Gastrocnemius medialis (tissue), 4 donors: ENCODE results near the gene CHRM2.

ENCODE experiments used
- CTCF ChIP-seq, 5 experiments: fragments of 450-650 bp in 3 of 5; fragments of 200-600 bp in 2 of 5; sonication (generic) in 2 of 5; IDR thresholded peaks in 4 of 5; conservative IDR thresholded peaks in 1 of 5; 1 replicate in 4 of 5; 2 replicates in 1 of 5; pipeline ENCODE4 v1.5.1; 2016 to 2019; ENCODE audit warnings: antibody characterized with exemption in 5 of 5, mild to moderate bottlenecking in 3 of 5, moderate library complexity in 3 of 5
- POLR2A ChIP-seq, 2 donors: fragments of 450-650 bp; IDR thresholded peaks; one replicate each; pipeline ENCODE4 v1.6.1; 2017; ENCODE audit warnings: antibody characterized with exemption in 2 of 2, mild to moderate bottlenecking in 2 of 2, moderate library complexity in 2 of 2

- no peak for TF ChIP-seq CTCF (IDR thresholded peaks at IDR 0.05 in 4 of 5, conservative IDR thresholded peaks at IDR 0.05 in 1 of 5)
- no peak for TF ChIP-seq POLR2A (IDR thresholded peaks at IDR 0.05)
Measured at GRCh38 chr7:136857573-136857972, 10.9 kb upstream of the CHRM2 start.
